Stomach (tissue), 4 donors: ENCODE measurements around the gene PTPRK.

Source experiments
- EP300 ChIP-seq: sonication (generic); formaldehyde crosslinking; IDR thresholded peaks from one replicate; pipeline ENCODE4 v1.6.1; 2017; ENCODE audit warnings: antibody characterized with exemption
- POLR2A ChIP-seq, 4 donors: fragments of 450-650 bp; IDR thresholded peaks; one replicate each; pipeline ENCODE4 v1.6.1; 2016; ENCODE audit warnings: antibody characterized with exemption in 4 of 4, control low read depth in 2 of 4, mild to moderate bottlenecking in 1 of 4, moderate library complexity in 1 of 4
- POLR2AphosphoS5 ChIP-seq, 3 donors: sonication (generic); formaldehyde crosslinking; IDR thresholded peaks; one replicate each; pipeline ENCODE4 v1.6.1; 2016; ENCODE audit warnings: antibody characterized with exemption in 3 of 3
- TF ChIP-seq, protein P1 (sequence below), 7 experiments: fragments of 450-650 bp in 4 of 7; fragments of 200-600 bp in 3 of 7; sonication (generic) in 3 of 7; IDR thresholded peaks; one replicate each; pipeline ENCODE4 v1.5.1; 2016 to 2019; ENCODE audit warnings: antibody characterized with exemption in 7 of 7, control low read depth in 2 of 7, mild to moderate bottlenecking in 1 of 7

DNA sequence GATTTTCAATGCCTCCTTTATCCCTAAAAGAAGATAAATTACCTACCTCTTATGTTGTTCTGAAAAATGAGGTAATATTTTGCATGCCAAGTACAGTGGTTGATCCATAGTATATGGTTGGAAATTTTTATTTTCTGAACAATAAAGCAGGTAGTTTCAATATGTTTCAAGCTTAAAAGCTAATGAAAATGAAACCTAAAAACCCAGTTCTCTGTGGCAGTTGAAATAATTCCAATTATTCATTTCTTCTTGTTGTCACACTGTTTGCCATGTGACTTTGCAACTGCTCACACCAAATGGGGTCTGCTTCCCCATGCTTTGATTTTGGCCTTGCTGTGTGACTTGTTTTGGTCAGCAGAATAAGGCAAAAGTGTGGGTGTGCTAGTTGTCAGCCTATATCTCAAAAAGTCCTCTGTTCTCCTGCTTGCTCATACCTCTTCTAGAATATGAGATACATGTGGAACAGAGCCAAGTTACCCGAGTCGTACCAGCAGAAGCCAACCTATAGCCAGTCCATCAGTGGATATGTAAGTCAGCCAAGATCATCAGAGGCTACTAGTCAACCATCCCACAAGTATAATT is 422.3 kb downstream of the PTPRK start:
- TF ChIP-seq, protein P1, sequence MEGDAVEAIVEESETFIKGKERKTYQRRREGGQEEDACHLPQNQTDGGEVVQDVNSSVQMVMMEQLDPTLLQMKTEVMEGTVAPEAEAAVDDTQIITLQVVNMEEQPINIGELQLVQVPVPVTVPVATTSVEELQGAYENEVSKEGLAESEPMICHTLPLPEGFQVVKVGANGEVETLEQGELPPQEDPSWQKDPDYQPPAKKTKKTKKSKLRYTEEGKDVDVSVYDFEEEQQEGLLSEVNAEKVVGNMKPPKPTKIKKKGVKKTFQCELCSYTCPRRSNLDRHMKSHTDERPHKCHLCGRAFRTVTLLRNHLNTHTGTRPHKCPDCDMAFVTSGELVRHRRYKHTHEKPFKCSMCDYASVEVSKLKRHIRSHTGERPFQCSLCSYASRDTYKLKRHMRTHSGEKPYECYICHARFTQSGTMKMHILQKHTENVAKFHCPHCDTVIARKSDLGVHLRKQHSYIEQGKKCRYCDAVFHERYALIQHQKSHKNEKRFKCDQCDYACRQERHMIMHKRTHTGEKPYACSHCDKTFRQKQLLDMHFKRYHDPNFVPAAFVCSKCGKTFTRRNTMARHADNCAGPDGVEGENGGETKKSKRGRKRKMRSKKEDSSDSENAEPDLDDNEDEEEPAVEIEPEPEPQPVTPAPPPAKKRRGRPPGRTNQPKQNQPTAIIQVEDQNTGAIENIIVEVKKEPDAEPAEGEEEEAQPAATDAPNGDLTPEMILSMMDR (IDR thresholded peaks at IDR 0.05): no peak
- no peak for TF ChIP-seq POLR2AphosphoS5 (IDR thresholded peaks at IDR 0.05)
- no peak for TF ChIP-seq POLR2A (IDR thresholded peaks at IDR 0.05)
- TF ChIP-seq EP300: no peak
